ENCODE measurements around the gene NPAS3.

NPAS3 gene

DNA sequence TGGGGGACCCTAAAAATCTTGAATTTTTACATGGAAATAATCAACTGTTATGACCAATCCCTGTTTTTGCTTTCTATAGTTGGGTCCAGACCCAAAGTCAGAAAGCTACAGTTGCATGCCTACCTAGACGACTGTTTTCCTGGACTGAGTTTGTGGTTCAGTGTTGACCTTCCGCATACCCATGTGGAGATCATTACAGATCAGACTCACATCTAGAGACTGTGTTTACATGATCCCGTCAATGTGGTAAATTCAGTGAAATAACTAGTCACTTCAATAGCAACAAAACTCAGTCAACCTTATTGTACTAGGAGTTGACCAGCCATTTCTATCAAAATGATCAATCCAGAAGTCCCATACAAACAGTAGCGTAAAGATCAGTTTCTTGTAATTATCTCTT is 754.6 kb downstream of the NPAS3 start:
- DNase-seq (no peak), ATAC-seq (replicated peaks) (no peak)
- no peaks in the 10 kb centered on the region for H3K4me1 Mint-ChIP-seq
- H3K27ac Mint-ChIP-seq: no peak overlapping the region
- H3K36me3 Mint-ChIP-seq: no peaks in the 10 kb centered on the region
- H3K9me3 Mint-ChIP-seq: no peaks in the 10 kb centered on the region
- no peak overlapping the region for H3K4me3 Mint-ChIP-seq
- no peaks in the 10 kb centered on the region for H3K27me3 Mint-ChIP-seq

DNA sequence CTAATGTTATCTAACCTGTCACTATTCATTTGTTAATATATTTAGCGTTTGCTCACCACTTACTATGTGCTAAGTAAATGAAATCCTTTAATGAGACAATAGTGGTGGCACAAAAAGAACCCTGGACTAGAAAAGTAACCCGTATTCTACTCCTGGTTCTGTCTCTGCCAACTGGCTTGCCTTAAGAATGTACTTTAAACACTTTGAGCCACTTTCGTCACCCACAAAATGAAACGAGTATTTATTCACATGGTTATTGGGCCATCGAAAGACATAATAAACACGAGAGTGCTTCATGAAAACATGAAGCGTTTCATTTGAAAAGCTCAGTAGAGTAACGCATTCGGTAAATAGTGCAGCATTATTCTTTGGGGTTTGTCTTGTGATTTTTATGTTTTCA is 757.5 kb downstream of the NPAS3 start:
- Mint-ChIP-seq H3K9me3 (no peaks in the 10 kb centered on the region), H3K27ac (no peak overlapping the region), H3K36me3 (no peaks in the 10 kb centered on the region), H3K27me3 (no peaks in the 10 kb centered on the region), H3K4me3 (no peak overlapping the region), H3K4me1 (no peaks in the 10 kb centered on the region)
- no peak for DNase-seq
- ATAC-seq (replicated peaks): no peak

GRCh38 chr14:33699300-33699983 is 760.8 kb downstream of the NPAS3 start:
- DNase-seq: no peak
- no peak for ATAC-seq (replicated peaks)
- H3K36me3 Mint-ChIP-seq: no peaks in the 10 kb centered on the region
- H3K27me3 Mint-ChIP-seq: no peaks in the 10 kb centered on the region
- H3K4me3 Mint-ChIP-seq: no peak overlapping the region
- H3K4me1 Mint-ChIP-seq: no peaks in the 10 kb centered on the region
- H3K9me3 Mint-ChIP-seq: no peaks in the 10 kb centered on the region
- H3K27ac Mint-ChIP-seq: no peak overlapping the region

- Mint-ChIP-seq H3K4me1 (no peaks in the 10 kb centered on the region), H3K4me3 (no peak overlapping the region), H3K9me3 (no peaks in the 10 kb centered on the region), H3K27me3 (no peaks in the 10 kb centered on the region), H3K36me3 (no peaks in the 10 kb centered on the region), H3K27ac (no peak overlapping the region)
- ATAC-seq (replicated peaks) (no peak), DNase-seq (no peak)
These were observed 761.4 kb downstream of the NPAS3 start for GRCh38 chr14:33700052-33700451.

DNA sequence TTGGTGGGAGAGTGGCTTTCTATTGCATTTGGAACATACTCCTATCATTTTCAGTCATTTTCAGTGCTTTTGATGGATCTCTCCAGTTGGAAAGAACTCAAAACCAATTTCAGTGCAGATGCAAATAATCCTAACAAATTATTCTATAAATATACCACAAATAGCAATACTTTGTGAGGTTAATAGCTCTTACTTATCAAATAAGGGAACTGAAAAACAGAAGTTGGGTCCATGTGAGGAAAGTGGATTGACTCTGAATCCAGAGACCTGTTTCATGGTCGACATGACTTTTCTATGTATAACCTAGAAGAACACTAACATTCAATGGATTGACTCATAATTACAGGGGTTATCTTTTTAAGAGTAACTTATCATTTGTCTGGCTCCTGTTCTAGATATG is 763.6 kb downstream of the NPAS3 start:
- no peaks in the 10 kb centered on the region for H3K36me3 Mint-ChIP-seq

DNA sequence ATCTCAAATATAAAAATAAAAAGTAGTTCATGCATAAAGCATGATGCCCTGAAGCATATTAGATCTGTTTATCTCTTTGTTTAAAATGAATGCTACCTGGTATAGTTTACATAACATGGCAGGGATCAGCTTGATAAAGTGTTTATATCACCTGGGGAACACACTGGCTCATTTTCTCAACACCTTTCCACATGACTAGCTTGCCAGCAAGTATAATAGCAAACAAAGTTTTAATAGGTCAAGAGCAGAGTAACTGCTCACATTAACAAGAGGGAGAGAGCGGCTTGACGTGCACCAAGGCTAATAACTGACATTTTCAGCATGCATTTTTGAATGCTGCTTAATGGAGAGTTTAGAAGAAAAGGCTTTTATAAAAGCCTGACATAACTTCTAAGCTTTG is 765.8 kb downstream of the NPAS3 start:
- H3K4me3 Mint-ChIP-seq: no peak overlapping the region
- H3K9me3 Mint-ChIP-seq: no peaks in the 10 kb centered on the region
- no peak for ATAC-seq (replicated peaks)
- H3K27me3 Mint-ChIP-seq: no peaks in the 10 kb centered on the region
- no peaks in the 10 kb centered on the region for H3K36me3 Mint-ChIP-seq
- DNase-seq: no peak
- no peaks in the 10 kb centered on the region for H3K4me1 Mint-ChIP-seq
- no peak overlapping the region for H3K27ac Mint-ChIP-seq

More for the DNA sequence above, 763.6 kb downstream of the NPAS3 start:
- H3K9me3 Mint-ChIP-seq: no peaks in the 10 kb centered on the region
- no peaks in the 10 kb centered on the region for H3K27me3 Mint-ChIP-seq
- H3K4me1 Mint-ChIP-seq: no peaks in the 10 kb centered on the region
- no peak overlapping the region for H3K27ac Mint-ChIP-seq
- DNase-seq (no peak), ATAC-seq (replicated peaks) (no peak)
- H3K4me3 Mint-ChIP-seq: no peak overlapping the region

DNA sequence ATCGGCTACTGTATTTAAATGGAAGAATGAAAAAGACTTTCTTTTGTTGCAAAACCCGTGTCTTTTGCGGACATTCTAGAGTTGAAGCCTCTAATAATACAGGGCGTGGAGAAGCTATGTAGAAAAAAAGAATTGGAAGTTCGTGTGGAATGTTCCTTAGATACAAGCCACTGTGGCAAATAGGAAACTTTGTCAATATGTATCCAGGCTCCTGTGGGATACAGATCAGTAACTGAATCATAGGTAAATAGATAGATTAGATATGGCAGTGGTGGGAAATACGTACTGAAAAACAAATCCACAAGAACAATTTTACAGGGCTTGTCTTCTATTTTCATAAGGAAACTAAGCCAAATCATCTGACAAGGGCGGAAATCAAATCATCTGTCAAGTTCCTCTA is 766.8 kb downstream of the NPAS3 start:
- Mint-ChIP-seq H3K27ac (no peak overlapping the region), H3K4me1 (no peaks in the 10 kb centered on the region), H3K27me3 (no peaks in the 10 kb centered on the region), H3K4me3 (no peak overlapping the region), H3K9me3 (no peaks in the 10 kb centered on the region), H3K36me3 (no peaks in the 10 kb centered on the region)
- ATAC-seq (replicated peaks) (no peak), DNase-seq (no peak)

DNA sequence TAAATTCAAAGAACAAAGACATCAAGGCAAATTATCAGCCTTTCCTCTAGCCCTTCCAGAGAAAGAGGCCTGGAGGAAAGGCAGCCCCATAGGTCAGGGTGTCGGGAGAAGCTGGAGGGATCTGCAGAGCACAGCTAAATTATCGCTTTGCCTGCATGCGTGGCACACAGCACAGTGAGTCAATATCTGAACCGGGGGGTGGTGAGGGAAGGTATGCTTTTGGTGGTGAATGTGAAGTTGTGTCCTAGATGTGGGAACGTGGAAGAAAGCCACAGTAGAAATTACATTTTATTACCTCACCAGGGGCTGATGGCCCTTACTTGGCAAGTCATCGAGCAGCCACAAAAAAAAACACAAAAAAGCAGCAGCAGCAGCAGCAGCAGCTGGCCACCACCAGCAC is 769.0 kb downstream of the NPAS3 start:
- H3K36me3 Mint-ChIP-seq: no peaks in the 10 kb centered on the region
- no peaks in the 10 kb centered on the region for H3K27me3 Mint-ChIP-seq
- no peak overlapping the region for H3K27ac Mint-ChIP-seq
- DNase-seq: no peak
- no peak for ATAC-seq (replicated peaks)
- no peaks in the 10 kb centered on the region for H3K4me1 Mint-ChIP-seq
- no peaks in the 10 kb centered on the region for H3K9me3 Mint-ChIP-seq
- no peak overlapping the region for H3K4me3 Mint-ChIP-seq

GRCh38 chr14:33709283-33709682 is 770.6 kb downstream of the NPAS3 start:
- no peak for DNase-seq
- H3K36me3 Mint-ChIP-seq: no peaks in the 10 kb centered on the region
- ATAC-seq (replicated peaks): no peak
- peaks cover 0 to 1% of the 10 kb centered on the region in 2 donors for H3K9me3 Mint-ChIP-seq
- H3K27ac Mint-ChIP-seq: no peak overlapping the region
- H3K4me1 Mint-ChIP-seq: no peaks in the 10 kb centered on the region
- no peaks in the 10 kb centered on the region for H3K27me3 Mint-ChIP-seq
- H3K4me3 Mint-ChIP-seq: no peak overlapping the region

GRCh38 chr14:33709711-33710110 is 771.0 kb downstream of the NPAS3 start:
- Mint-ChIP-seq H3K4me1 (no peaks in the 10 kb centered on the region), H3K4me3 (no peak overlapping the region), H3K36me3 (no peaks in the 10 kb centered on the region), H3K9me3 (peaks cover 0 to 1% of the 10 kb centered on the region in 2 donors), H3K27ac (no peak overlapping the region), H3K27me3 (no peaks in the 10 kb centered on the region)
- ATAC-seq (replicated peaks) (no peak), DNase-seq (no peak)

- H3K4me3 Mint-ChIP-seq: no peak overlapping the region
- no peaks in the 10 kb centered on the region for H3K36me3 Mint-ChIP-seq
- no peak overlapping the region for H3K27ac Mint-ChIP-seq
- DNase-seq (no peak), ATAC-seq (replicated peaks) (no peak)
- H3K4me1 Mint-ChIP-seq: no peaks in the 10 kb centered on the region
- H3K27me3 Mint-ChIP-seq: no peaks in the 10 kb centered on the region
- H3K9me3 Mint-ChIP-seq: peaks cover 0 to 1% of the 10 kb centered on the region in 2 donors
These were observed 771.6 kb downstream of the NPAS3 start for GRCh38 chr14:33710273-33710672.

DNA sequence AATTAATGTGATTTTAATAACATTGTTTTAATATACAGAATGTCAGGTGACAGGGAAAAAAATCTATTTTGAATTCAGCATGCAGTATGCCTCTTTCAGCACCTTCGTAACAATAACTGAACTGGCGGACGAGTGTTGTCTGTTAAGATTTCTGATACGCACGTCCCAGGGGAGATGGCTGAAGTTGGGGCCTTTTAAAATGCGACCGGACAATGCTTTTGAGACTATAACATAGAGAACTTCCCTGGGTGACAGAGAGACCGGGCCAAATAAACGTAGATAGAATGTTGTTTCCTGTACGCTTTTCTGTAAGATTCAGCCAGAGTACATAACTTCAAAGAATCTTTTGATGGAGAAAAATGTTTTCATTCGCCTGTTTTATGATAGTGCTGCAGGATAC is 772.5 kb downstream of the NPAS3 start:
- Mint-ChIP-seq H3K4me1 (no peaks in the 10 kb centered on the region), H3K36me3 (peaks cover 0 to 2% of the 10 kb centered on the region in 2 donors), H3K27me3 (no peaks in the 10 kb centered on the region), H3K27ac (no peak overlapping the region), H3K9me3 (peaks cover 0 to 4% of the 10 kb centered on the region in 2 donors), H3K4me3 (no peak overlapping the region)
- ATAC-seq (replicated peaks) (no peak), DNase-seq (no peak)

DNA sequence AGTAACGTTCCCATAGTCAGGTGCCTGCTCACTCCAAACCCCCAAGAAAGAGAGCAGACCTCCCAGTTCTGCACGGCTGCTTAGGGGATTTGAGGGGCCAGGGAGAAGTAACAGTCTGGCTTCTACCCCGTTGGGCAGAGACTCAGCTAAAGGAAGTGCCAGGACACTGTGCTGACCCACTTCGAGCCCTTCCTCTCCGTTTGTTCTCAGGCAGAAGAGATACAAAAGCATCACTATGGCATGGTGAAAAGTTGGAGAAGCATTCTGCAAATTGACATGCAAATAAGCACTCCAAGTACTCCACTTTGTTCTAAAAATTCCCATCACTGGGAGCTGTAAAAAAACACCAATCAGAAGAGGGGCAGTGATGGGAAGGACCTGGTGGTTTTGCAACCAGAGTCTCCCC is 773.1 kb downstream of the NPAS3 start:
- Mint-ChIP-seq H3K4me1 (no peaks in the 10 kb centered on the region), H3K36me3 (peaks cover 0 to 2% of the 10 kb centered on the region in 2 donors), H3K4me3 (no peak overlapping the region), H3K9me3 (peaks cover 0 to 5% of the 10 kb centered on the region in 2 donors), H3K27ac (no peak overlapping the region), H3K27me3 (no peaks in the 10 kb centered on the region)
- DNase-seq (no peak), ATAC-seq (replicated peaks) (no peak)

- Mint-ChIP-seq H3K27me3 (peaks cover 0 to 5% of the 10 kb centered on the region in 2 donors), H3K4me1 (no peaks in the 10 kb centered on the region), H3K4me3 (no peak overlapping the region), H3K36me3 (peaks cover 0 to 2% of the 10 kb centered on the region in 2 donors), H3K27ac (no peak overlapping the region), H3K9me3 (peaks cover 0 to 5% of the 10 kb centered on the region in 2 donors)
- ATAC-seq (replicated peaks) (no peak), DNase-seq (no peak)
These were observed 776.0 kb downstream of the NPAS3 start for GRCh38 chr14:33714527-33715226.

GRCh38 chr14:33715227-33715528 is 776.5 kb downstream of the NPAS3 start:
- DNase-seq: no peak
- H3K4me3 Mint-ChIP-seq: no peak overlapping the region
- peaks cover 0 to 5% of the 10 kb centered on the region in 2 donors for H3K9me3 Mint-ChIP-seq
- H3K4me1 Mint-ChIP-seq: no peaks in the 10 kb centered on the region
- H3K27ac Mint-ChIP-seq: no peak overlapping the region
- peaks cover 0 to 5% of the 10 kb centered on the region in 2 donors for H3K27me3 Mint-ChIP-seq
- ATAC-seq (replicated peaks): no peak
- peaks cover 0 to 2% of the 10 kb centered on the region in 2 donors for H3K36me3 Mint-ChIP-seq
